Measurements from ENCODE around the gene TOR3A. TPM values are rescaled to one million over a fixed set of nuclear protein-coding genes. Genes with fewer than 3 reads are reported as not detected.

The TOR3A gene
- total RNA-seq, 2 experiments from 2014 or later = 28.8 to 30.3 TPM

- no peaks in the 10 kb centered on the region for H3K27me3 Mint-ChIP-seq
- ChIA-PET POLR2A (no interaction called here), CTCF (interaction anchor here (1.6 kb wide), 1 partner anchor 11 kb away, joined by 4 read pairs; no protein-coding TSS in a partner anchor)
- DNase-seq (no peak), ATAC-seq (no peak)
- no peak overlapping the region for H3K4me3 Mint-ChIP-seq
- TF ChIP-seq CTCF (IDR thresholded peaks at IDR 0.05) = no peak
- intact Hi-C loops (cut with micrococcal nuclease) = no loop called here
- no peak overlapping the region for H3K27ac Mint-ChIP-seq
- H3K36me3 Mint-ChIP-seq (ENCODE audit: low read depth) = peaks cover 7% of the 10 kb centered on the region
- H3K9me3 Mint-ChIP-seq = no peaks in the 10 kb centered on the region
- H3K4me1 Mint-ChIP-seq (ENCODE audit: low read depth) = peaks cover 4% of the 10 kb centered on the region
Observed at GRCh38 chr1:179047636-179047997, 34.3 kb upstream of the TOR3A start.

GRCh38 chr1:179048339-179049124 is 33.3 kb upstream of the TOR3A start:
- ChIA-PET POLR2A (interaction anchor here (0.6 kb wide), 1 partner anchor 753 kb away, joined by 3 read pairs; no protein-coding TSS in a partner anchor), CTCF (interaction anchor here (1.6 kb wide), 1 partner anchor 10 kb away, joined by 4 read pairs; no protein-coding TSS in a partner anchor)
- Mint-ChIP-seq H3K4me3 (no peak overlapping the region), H3K9me3 (no peaks in the 10 kb centered on the region), H3K4me1 (ENCODE audit: low read depth) (peaks cover 4% of the 10 kb centered on the region), H3K27ac (no peak overlapping the region), H3K36me3 (ENCODE audit: low read depth) (peaks cover 5% of the 10 kb centered on the region), H3K27me3 (no peaks in the 10 kb centered on the region)
- no peak for TF ChIP-seq CTCF (IDR thresholded peaks at IDR 0.05)
- ATAC-seq = no peak
- no peak for DNase-seq
- intact Hi-C loops (cut with micrococcal nuclease) = no loop called here

GRCh38 chr1:179052776-179053175 is 29.1 kb upstream of the TOR3A start:
- ChIA-PET POLR2A (no interaction called here), CTCF (no interaction called here)
- H3K4me1 Mint-ChIP-seq (ENCODE audit: low read depth) = no peaks in the 10 kb centered on the region
- no peak for TF ChIP-seq CTCF (IDR thresholded peaks at IDR 0.05)
- H3K27me3 Mint-ChIP-seq = no peaks in the 10 kb centered on the region
- peaks cover 30% of the 10 kb centered on the region for H3K36me3 Mint-ChIP-seq (ENCODE audit: low read depth)
- H3K9me3 Mint-ChIP-seq = no peaks in the 10 kb centered on the region
- DNase-seq (no peak), ATAC-seq (no peak)
- no peak overlapping the region for H3K4me3 Mint-ChIP-seq
- intact Hi-C loops (cut with micrococcal nuclease) = no loop called here
- no peak overlapping the region for H3K27ac Mint-ChIP-seq

GRCh38 chr1:179053486-179053885 is 28.4 kb upstream of the TOR3A start:
- intact Hi-C loops (cut with micrococcal nuclease) = no loop called here
- POLR2A ChIA-PET = no interaction called here

More at GRCh38 chr1:179053486-179053885, 28.4 kb upstream of the TOR3A start:
- H3K27ac Mint-ChIP-seq = no peak overlapping the region
- H3K4me3 Mint-ChIP-seq = no peak overlapping the region
- no peak for ATAC-seq
- H3K9me3 Mint-ChIP-seq = no peaks in the 10 kb centered on the region
- DNase-seq = no peak
- peaks cover 33% of the 10 kb centered on the region for H3K36me3 Mint-ChIP-seq (ENCODE audit: low read depth)
- H3K4me1 Mint-ChIP-seq (ENCODE audit: low read depth) = no peaks in the 10 kb centered on the region
- H3K27me3 Mint-ChIP-seq = no peaks in the 10 kb centered on the region
- CTCF ChIA-PET = no interaction called here
- TF ChIP-seq CTCF (IDR thresholded peaks at IDR 0.05) = no peak
